A673 (cell line): Measurements from ENCODE around the gene ANKRD23. TPM values are rescaled to one million over a fixed set of nuclear protein-coding genes. Genes with fewer than 3 reads are reported as not detected.

Experiments used
- BruUV-seq: library from RNA; stranded (reverse); fragments of 400-500 nt; replicated peaks from 2 replicates; lab custom pipeline; 2021; lab: Mats Ljungman, UMichigan
- CTCF ChIA-PET: fragments of 300-600 bp; sonication (Branson Sonifier 250); formaldehyde crosslinking; loops from one replicate; lab custom pipeline; 2022; ENCODE audit warnings: antibody characterized with exemption; lab: Charles Lee
- POLR2A ChIA-PET: fragments of 300-600 bp; sonication (Branson Sonifier 250); formaldehyde crosslinking; loops from one replicate; lab custom pipeline; 2022; ENCODE audit warnings: antibody characterized with exemption; ENCODE audit not compliant: low non-redundant PET; lab: Charles Lee
- DNase-seq: peaks from one replicate; pipeline ENCODE4 v3.0.0-alpha.2; 2015; ENCODE audit warnings: low spot score
- H3K27ac ChIP-seq: fragments of 200-600 bp; sonication (generic); 2 replicates; pipeline ENCODE4 v1.5.1; 2016; ENCODE audit warnings: mixed run types, low read depth, mild to moderate bottlenecking, mixed read lengths, antibody characterized with exemption, low read length; ENCODE audit not compliant: poor library complexity, severe bottlenecking
- H3K27me3 ChIP-seq: fragments of 200-600 bp; sonication (generic); replicated peaks from 2 replicates; pipeline ENCODE4 v1.6.1; 2017; ENCODE audit warnings: mixed run types, low read depth, mild to moderate bottlenecking, mixed read lengths, antibody characterized with exemption, low read length; ENCODE audit not compliant: insufficient read depth, poor library complexity
- H3K36me3 ChIP-seq: fragments of 200-600 bp; sonication (generic); 2 replicates; pipeline ENCODE4 v1.6.1; 2016; ENCODE audit warnings: mixed run types, mild to moderate bottlenecking, mixed read lengths, antibody characterized with exemption, low read length; ENCODE audit not compliant: insufficient read depth, poor library complexity, severe bottlenecking
- H3K4me1 ChIP-seq: fragments of 200-600 bp; sonication (generic); 2 replicates; pipeline ENCODE4 v1.6.1; 2017; ENCODE audit warnings: mixed run types, mild to moderate bottlenecking, mixed read lengths, antibody characterized with exemption, low read length; ENCODE audit not compliant: insufficient read depth, poor library complexity, severe bottlenecking
- H3K4me3 ChIP-seq: fragments of 200-600 bp; sonication (generic); 2 replicates; pipeline ENCODE4 v1.5.1; 2016; ENCODE audit warnings: low read depth, mixed run types, mild to moderate bottlenecking, mixed read lengths, low read length; ENCODE audit not compliant: poor library complexity, severe bottlenecking
- H3K9me3 ChIP-seq: fragments of 200-600 bp; sonication (generic); 2 replicates; pipeline ENCODE4 v1.6.1; 2016; ENCODE audit warnings: mixed run types, low read depth, mild to moderate bottlenecking, mixed read lengths, antibody characterized with exemption, low read length; ENCODE audit not compliant: poor library complexity, severe bottlenecking
- CTCF ChIP-seq: fragments of 300-800, 200-600 bp; sonication (generic); conservative IDR thresholded peaks from 2 replicates; pipeline ENCODE4 v1.5.1; 2017; ENCODE audit warnings: low read depth, mild to moderate bottlenecking, antibody characterized with exemption, low read length, moderate library complexity, mixed read lengths
- EZH2 ChIP-seq: fragments of 200-600 bp; sonication (generic); IDR thresholded peaks from 2 replicates; pipeline ENCODE4 v1.6.1; 2017; ENCODE audit warnings: borderline replicate concordance, low read depth, mild to moderate bottlenecking, mixed read lengths, antibody characterized with exemption, low read length; ENCODE audit not compliant: poor library complexity, severe bottlenecking
- intact Hi-C: fragments of 100-400 bp; cut with micrococcal nuclease; formaldehyde crosslinking; loops from one replicate; pipeline ENCODE4 v1.10.0; 2022; ENCODE audit not compliant: unreplicated experiment
- total RNA-seq: library from RNA; stranded (reverse); gene quantifications from 2 replicates; pipeline ENCODE4 v1.2.3, GENCODE V29; 2021

The ANKRD23 gene
- total RNA-seq, 1 experiment from 2014 or later: 6.2 TPM

- Histone ChIP-seq H3K27me3 (no peaks in the 10 kb centered on the region), H3K9me3 (no peaks in the 10 kb centered on the region), H3K4me1 (no peaks in the 10 kb centered on the region), H3K27ac (no peak overlapping the region), H3K4me3 (no peak overlapping the region), H3K36me3 (peaks cover 4% of the 10 kb centered on the region)
- BruUV-seq: no TSS peak
- intact Hi-C loops: no loop called here
- CTCF ChIA-PET: no interaction called here
- POLR2A ChIA-PET: no interaction called here
- no peak for DNase-seq
- TF ChIP-seq EZH2 (no peak), CTCF (no peak)
Observed at GRCh38 chr2:96842600-96842999, 1.2 kb downstream of the ANKRD23 start.

- no peak for TF ChIP-seq CTCF
- no peak for TF ChIP-seq EZH2
- ChIA-PET CTCF (no interaction called here), POLR2A (no interaction called here)
- Histone ChIP-seq H3K4me1 (no peaks in the 10 kb centered on the region), H3K9me3 (no peaks in the 10 kb centered on the region), H3K27me3 (no peaks in the 10 kb centered on the region), H3K4me3 (no peak overlapping the region), H3K27ac (no peak overlapping the region), H3K36me3 (no peaks in the 10 kb centered on the region)
- intact Hi-C loops: no loop called here
- BruUV-seq: no TSS peak
- no peak for DNase-seq
Observed at GRCh38 chr2:96841701-96842495, 1.9 kb downstream of the ANKRD23 start.

DNA sequence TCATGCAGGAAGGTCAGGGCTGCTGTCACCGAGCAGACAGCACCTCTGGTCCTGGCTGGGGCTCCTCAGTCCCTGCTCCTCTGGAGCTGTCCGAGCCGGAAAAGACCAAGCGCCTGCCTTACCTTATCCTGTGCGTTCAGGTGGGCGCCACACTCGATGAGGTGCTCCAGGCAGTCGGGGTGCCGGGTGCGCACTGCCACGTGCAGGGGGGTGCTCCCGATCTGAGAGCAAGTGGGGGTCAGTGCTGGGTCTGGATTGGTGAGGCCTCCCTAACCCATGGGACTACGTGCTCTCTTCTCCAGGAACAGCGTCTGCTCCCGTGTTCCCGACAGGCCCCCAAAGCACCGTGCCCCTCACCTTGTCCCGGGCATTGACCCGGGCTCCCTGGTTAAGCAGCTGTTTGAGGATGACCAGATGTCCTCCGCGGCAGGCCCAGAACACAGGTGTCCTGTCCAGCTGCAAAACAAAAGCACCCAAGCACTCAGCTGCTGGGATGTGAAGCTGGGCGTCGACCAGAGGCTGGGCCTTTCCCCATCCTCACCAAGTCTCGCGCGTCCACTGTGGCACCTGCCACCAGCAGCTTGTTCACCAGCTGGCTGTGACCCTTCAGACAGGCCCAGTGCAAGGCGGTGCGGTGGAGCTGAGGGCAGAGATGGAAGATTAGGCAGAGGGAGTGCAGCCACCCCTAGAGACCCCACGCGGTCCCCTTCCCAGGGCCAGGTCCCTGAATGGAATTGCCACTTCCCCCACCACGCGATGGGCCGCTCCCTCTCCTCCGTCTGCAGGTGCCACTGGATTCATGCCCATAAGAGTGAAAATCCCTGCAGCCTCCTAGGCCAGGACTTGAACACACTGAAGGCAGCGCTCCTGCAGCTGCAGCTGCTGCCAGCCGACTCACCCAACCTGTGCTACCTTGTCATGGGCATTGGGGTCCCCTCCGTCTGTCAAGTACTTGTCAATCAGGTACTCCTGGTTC is 3.7 kb downstream of the ANKRD23 start:
- POLR2A ChIA-PET: no interaction called here
- BruUV-seq: no TSS peak

More for the DNA sequence above, 3.7 kb downstream of the ANKRD23 start:
- Histone ChIP-seq H3K36me3 (no peaks in the 10 kb centered on the region), H3K27ac (no peak overlapping the region), H3K27me3 (no peaks in the 10 kb centered on the region), H3K9me3 (no peaks in the 10 kb centered on the region), H3K4me3 (no peak overlapping the region), H3K4me1 (no peaks in the 10 kb centered on the region)
- DNase-seq: no peak
- TF ChIP-seq EZH2 (no peak), CTCF (no peak)
- intact Hi-C loops: no loop called here
- CTCF ChIA-PET: no interaction called here
